SKM-1 (cell line): ENCODE measurements around the gene BRSK1.
"Not testable (repeated sequence)": the region's sequence is repeated elsewhere in the genome, so short reads cannot be mapped to it uniquely, and the experiment has no call there.

Source experiments
- DNase-seq: peaks from one replicate; lab custom pipeline; 2025; ENCODE audit not compliant: unreplicated experiment; lab: John Stamatoyannopoulos, UW

BRSK1 gene

GRCh38 chr19:55325172-55325571 is 41.4 kb downstream of the BRSK1 start, which contains the start of gene TMEM150B:
TSS of gene TMEM150B (minus strand) at chr19:55325341. CDS start at chr19:55321036, 4,305 bp downstream.
- DNase-seq, result no peak

- not testable (repeated sequence) for DNase-seq
These were observed 45.0 kb downstream of the BRSK1 start for GRCh38 chr19:55328774-55329318.

GRCh38 chr19:55329791-55330190 is 46.0 kb downstream of the BRSK1 start:
- DNase-seq, result not testable (repeated sequence)

- no peak for DNase-seq
These were observed 50.1 kb downstream of the BRSK1 start for GRCh38 chr19:55333870-55334269.

GRCh38 chr19:55336101-55336500 is 52.3 kb downstream of the BRSK1 start:
- no peak for DNase-seq

- peak; percentile 98 for DNase-seq
These were observed 55.5 kb downstream of the BRSK1 start, which contains the start of gene KMT5C for GRCh38 chr19:55339105-55339888. TSS of gene KMT5C (plus strand) at chr19:55339876. CDS start at chr19:55341937, 2,061 bp downstream.

GRCh38 chr19:55339889-55340783 is 56.3 kb downstream of the BRSK1 start:
- no peak for DNase-seq

- DNase-seq, result no peak
These were observed 57.0 kb downstream of the BRSK1 start for GRCh38 chr19:55340784-55341147.

- DNase-seq, result no peak
These were observed 57.4 kb downstream of the BRSK1 start for GRCh38 chr19:55341171-55341588.

GRCh38 chr19:55341595-55342531 is 58.1 kb downstream of the BRSK1 start:
- DNase-seq, result no peak

GRCh38 chr19:55344444-55344843 is 60.6 kb downstream of the BRSK1 start:
- no peak for DNase-seq

GRCh38 chr19:55345101-55345817 is 61.5 kb downstream of the BRSK1 start:
- no peak for DNase-seq

- DNase-seq, result no peak
These were observed 62.3 kb downstream of the BRSK1 start for GRCh38 chr19:55345818-55346724.

- no peak for DNase-seq
These were observed 63.1 kb downstream of the BRSK1 start for GRCh38 chr19:55346725-55347441.

GRCh38 chr19:55347442-55348009 is 63.7 kb downstream of the BRSK1 start:
- no peak for DNase-seq

GRCh38 chr19:55348317-55349034 is 64.7 kb downstream of the BRSK1 start:
- no peak for DNase-seq
